G401.6 (cell line): ENCODE data around the gene POLR2J2.
"Not testable (repeated sequence)": the region's sequence is repeated elsewhere in the genome, so short reads cannot be mapped to it uniquely, and the experiment has no call there.

Experiments used
- FAIRE-seq: peaks from 2 replicates; lab custom pipeline; 2012; peaks lifted over from hg19 to GRCh38; lab: Jason Lieb, UNC

The POLR2J2 gene

DNA sequence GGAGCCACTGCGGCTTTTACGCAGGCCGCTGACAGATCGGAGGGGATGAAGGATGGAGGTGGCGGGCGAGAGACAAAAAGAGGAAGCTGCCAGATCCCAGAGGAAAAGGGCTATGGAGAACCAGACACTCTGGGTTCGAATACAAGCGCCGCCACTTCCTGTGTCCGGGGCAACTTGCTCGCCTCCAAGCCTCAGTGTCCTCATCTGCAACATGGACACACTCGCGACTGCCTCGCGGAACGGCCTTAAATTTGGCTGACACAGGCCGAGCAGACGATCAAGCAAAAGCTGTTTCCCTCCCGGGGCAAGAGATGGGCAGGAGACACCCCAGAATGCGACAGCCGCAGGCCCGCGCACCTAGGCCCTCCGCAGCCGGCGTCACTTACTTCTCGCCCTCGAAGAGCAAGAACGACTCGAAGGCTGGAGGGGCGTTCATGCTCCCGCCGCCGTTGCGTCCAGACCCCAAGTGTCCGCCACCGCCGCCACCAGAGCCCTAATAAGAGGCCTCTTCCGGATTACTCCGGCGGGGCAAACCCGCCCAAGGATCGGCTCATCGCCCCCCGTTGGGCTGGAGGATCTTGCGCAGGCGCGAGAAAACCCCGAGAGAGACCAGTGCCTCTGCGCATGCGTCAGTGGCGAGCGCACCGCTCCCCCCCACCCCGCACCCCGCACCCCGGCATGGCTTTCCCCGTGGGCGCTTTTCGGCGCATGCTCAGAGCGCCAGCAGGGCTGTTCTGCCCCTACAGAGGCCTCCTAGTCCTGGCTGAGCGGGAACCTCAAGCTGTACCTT lies at the start of gene POLR2J2:
Gene POLR2J2, minus strand, starts transcription at position 498 of the 790 bp plus-strand sequence. Its CDS starts 62 bp downstream, at position 436.
- not testable (repeated sequence) for FAIRE-seq

- FAIRE-seq: not testable (repeated sequence)
Measured at GRCh38 chr7:102718491-102718890, 47.0 kb upstream of the POLR2J2 start.

DNA sequence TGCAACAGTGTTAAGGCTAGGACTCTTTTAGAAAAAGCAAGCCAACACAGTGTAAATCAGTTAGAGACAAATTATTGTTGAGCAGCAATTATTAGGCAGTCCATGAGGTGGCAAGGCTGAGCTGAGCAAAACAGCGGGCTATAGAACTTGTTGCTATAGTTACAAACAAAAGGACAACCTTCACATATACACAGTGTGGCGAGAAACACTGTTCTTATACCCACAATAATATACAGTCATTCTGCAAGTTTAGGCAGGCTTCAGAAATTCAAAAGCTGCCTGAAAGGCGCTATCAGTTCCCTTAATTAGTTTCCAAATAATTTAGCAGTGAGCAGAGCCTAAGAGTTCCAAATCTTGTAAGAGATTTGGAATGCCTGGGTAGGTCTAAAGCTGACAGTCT lies 44.3 kb upstream of the POLR2J2 start:
- not testable (repeated sequence) for FAIRE-seq

DNA sequence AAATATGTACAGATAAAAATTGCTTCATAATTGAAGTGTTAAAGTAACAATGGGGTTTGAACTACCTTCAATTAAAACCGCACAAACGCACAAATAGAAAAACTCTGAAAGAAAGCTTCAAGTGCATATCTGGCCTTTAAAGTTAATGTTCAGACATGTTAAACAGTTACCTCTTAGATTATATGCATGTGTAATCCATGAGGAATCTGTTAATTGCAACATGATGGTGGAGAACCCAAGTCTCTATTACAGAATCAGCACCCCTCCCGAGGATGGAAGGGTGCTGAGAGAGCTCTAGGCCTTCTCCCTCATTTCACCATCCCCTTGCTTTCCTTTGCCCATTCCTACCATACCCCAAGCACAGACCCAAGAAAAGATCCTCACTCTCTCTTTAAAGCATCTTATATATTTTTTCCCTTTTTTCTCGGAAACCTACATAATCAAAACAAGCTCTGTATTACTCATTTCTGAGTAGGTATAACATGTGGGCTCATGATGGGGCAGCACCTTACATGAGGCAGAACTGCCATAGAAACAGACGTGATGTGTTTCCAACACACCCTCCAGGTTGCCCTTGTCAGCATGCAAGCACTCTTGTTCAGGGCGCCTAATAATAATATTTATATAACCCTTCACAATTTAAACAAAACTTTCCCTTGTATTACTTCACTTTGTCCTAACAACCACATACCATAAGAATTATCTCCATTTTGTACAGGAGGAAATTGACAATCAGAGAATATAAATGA lies 43.5 kb upstream of the POLR2J2 start:
- not testable (repeated sequence) for FAIRE-seq

DNA sequence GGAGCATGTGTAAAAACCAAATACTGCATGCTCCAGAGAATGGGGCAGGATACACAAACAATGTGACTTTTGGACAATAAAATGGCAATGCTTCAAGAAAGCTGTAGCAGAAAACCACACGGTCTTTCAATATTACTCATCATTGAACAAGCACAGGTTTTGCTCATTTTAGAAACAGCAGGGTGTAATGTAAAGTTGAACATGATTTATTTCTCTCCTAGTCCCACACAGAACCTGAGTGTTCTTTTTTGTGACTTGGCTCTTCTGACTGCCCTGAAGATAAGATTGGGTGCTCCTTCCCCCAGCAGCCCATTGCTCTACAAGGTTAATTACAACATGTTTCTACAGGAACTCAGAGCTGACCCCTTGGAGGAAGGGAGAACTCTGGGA lies 42.2 kb upstream of the POLR2J2 start:
- not testable (repeated sequence) for FAIRE-seq

DNA sequence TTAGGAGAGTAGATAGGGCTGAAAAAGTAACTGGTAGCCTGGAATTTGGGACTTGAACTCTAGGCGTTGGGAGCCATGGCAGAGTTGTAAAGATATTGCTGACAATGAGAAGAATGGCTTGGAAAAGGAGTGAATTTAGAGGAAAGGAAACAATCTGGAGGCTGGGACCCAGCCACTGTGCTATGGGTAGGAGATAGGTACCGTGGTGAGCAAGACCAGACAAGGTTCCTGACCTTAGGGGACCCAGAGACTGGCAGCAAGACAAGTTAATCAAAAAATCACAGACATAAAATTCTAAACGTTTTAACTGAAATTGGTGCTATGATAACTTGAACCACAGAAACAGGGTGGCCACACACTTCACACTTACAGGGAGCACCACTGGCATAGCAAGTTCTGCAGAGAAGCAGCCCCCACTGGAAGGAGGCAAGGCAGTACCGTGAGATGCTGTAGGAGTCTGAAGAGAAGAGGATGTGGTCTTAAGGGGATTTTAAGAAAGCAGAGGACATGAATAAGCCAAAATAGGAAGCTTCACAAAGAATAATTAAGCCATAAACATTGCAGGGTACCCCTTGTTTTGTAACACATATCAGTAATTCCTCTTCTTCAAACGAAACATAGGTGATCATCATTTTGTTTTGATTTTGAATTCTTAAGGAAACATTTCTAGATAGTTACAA lies 41.7 kb upstream of the POLR2J2 start:
- not testable (repeated sequence) for FAIRE-seq

- FAIRE-seq: not testable (repeated sequence)
Measured at GRCh38 chr7:102698962-102699750, 27.7 kb upstream of the POLR2J2 start.

DNA sequence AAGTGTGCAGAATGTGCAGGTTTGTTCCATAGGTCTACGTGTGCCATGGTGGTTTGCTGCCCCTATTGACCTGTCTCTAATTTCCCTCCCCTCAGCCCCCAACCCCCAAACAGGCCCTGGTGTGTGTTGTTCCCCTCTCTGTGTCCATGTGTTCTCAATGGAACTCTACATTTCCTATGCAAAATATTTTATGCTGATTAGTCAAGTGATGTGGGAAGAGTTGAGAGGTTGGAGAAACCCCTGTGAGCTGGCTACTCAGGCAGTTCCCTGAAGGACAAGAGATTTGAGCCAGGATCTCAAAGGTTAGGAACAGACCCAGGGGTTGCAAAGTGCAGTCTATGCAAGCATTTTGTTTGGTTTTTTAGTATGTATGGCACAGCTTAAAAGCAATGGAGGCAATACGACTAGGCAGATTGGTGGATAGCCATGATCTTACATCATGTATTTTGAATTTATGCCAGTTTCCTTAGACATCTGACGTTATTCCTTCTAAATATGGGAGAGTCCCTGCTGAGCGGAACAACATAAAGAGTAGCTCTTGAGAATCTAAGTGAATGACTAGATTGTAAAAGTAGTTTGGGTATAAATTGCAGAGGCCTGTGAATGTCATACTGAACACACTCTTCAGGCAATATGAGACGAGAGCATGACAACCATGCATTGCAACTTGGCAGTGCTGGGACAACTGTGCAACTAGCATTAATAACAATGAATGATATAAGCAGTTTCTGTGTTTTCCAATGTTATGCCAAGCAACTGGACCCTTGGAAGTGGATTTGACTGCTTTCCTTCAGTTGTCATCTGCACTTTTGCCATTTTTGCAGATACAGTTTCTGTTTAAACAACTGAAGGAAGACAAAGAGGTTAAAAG lies 26.4 kb upstream of the POLR2J2 start:
- not testable (repeated sequence) for FAIRE-seq

- not testable (repeated sequence) for FAIRE-seq
Measured at GRCh38 chr7:102696009-102696408, 24.5 kb upstream of the POLR2J2 start.

- FAIRE-seq: not testable (repeated sequence)
Measured at GRCh38 chr7:102695033-102695552, 23.6 kb upstream of the POLR2J2 start.

- FAIRE-seq: not testable (repeated sequence)
Measured at GRCh38 chr7:102694008-102694407, 22.5 kb upstream of the POLR2J2 start.

DNA sequence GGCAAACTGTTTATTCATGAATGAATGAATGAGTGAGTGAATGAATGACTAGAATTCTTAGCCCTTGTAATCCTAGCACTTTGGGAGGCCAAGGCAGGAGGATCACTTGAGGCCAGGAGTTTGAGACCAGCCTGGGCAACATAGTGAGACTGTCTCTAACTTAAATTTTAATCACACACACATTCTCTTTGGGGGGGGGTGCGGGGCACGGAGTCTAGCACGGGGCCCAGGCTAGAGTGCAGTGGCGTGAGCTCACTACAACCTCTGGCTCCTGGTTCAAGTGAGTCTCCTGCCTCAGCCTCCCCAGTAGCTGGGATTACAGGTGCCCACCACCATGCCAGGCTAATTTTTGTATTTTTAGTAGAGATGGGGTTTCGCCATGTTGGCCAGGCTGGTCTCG lies 19.1 kb upstream of the POLR2J2 start:
- FAIRE-seq: not testable (repeated sequence)

GRCh38 chr7:102689436-102690282 lies 18.2 kb upstream of the POLR2J2 start:
- not testable (repeated sequence) for FAIRE-seq

- FAIRE-seq: not testable (repeated sequence)
Measured at GRCh38 chr7:102688299-102689036, 17.0 kb upstream of the POLR2J2 start.

GRCh38 chr7:102682560-102682959 lies 11.1 kb upstream of the POLR2J2 start:
- FAIRE-seq: not testable (repeated sequence)

- not testable (repeated sequence) for FAIRE-seq
Measured at GRCh38 chr7:102680780-102681179, 9.3 kb upstream of the POLR2J2 start.

DNA sequence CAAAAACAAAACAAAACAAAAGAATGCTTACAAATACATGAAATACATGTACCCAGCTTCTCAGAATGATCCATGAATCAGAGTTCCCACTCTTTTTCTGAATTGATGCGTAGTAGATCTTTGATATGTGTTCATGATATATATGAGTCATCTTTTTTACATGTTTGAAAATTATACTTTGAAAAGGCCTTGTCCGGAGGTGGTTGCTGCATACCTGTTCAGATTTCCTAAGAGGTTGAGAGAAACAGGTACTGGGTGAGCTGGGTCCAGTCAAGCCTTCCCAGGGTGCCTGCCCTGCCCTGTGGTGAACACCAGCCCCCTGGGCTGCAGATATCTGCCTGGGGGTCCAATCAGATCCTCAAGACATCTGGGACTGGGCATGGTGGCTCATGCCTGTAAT lies 4.1 kb upstream of the POLR2J2 start:
- not testable (repeated sequence) for FAIRE-seq

- FAIRE-seq: not testable (repeated sequence)
Measured at GRCh38 chr7:102673447-102674067, 2.1 kb upstream of the POLR2J2 start.
